K562 (cell line): ENCODE results near the gene SORCS2. TPM values are rescaled to one million over a fixed set of nuclear protein-coding genes. Genes with fewer than 3 reads are reported as not detected.

ENCODE experiments used
- ATAC-seq: fragments of 200-7000 bp; cut with Tn5 transposase; 3 replicates; pipeline ENCODE4 v1.9.1; 2020; ENCODE audit warnings: moderate library complexity
- BruUV-seq: library from RNA; stranded (reverse); fragments of 400-500 nt; replicated peaks from 2 replicates; lab custom pipeline; 2021; lab: Mats Ljungman, UMichigan
- CTCF ChIA-PET: fragments of 300-600 bp; formaldehyde crosslinking; extraction: SDS; loops from one replicate; lab custom pipeline; 2021; ENCODE audit warnings: low intra/inter-chr PET ratio; lab: Yijun Ruan, JAX
- POLR2A ChIA-PET: fragments of 300-600, 350-650 bp; sonication (Branson Sonifier 250); formaldehyde crosslinking; extraction: SDS; loops from one replicate; lab custom pipeline; 2021; ENCODE audit warnings: antibody characterized with exemption, inconsistent platforms; lab: Yijun Ruan, JAX
- DNase-seq, 4 experiments: peaks; one replicate each; pipeline versions ENCODE4 v3.0.0 to v3.0.0-alpha.2; 2011 to 2018; ENCODE audit warnings: low spot score in 3 of 4, mixed read lengths in 3 of 4; ENCODE audit errors: extremely low read depth in 1 of 4
- FAIRE-seq: peaks from 2 replicates; lab custom pipeline; 2011; peaks lifted over from hg19 to GRCh38; lab: Jason Lieb, UNC
- H2AFZ ChIP-seq: 2 replicates; pipeline ENCODE4 v1.6.0; 2011; ENCODE audit warnings: low read depth, low read length, control low read depth, inconsistent platforms
- H3K27ac ChIP-seq: fragments of 200-600 bp; 3 replicates; pipeline ENCODE4 v1.8.0; 2011; ENCODE audit warnings: low read depth, mild to moderate bottlenecking, control low read depth, inconsistent platforms, low read length, moderate library complexity, mixed read lengths; ENCODE audit errors: extremely low read depth
- H3K27me3 ChIP-seq, 2 experiments: fragments of 300-600 bp in 1 of 2; 2 replicates in 1 of 2; 3 replicates in 1 of 2; pipeline versions ENCODE4 v1.6.0 to v1.8.0; 2011; ENCODE audit warnings: inconsistent platforms in 2 of 2, low read length in 2 of 2, mild to moderate bottlenecking in 1 of 2, mixed read lengths in 1 of 2, moderate library complexity in 1 of 2; ENCODE audit not compliant: control insufficient read depth in 2 of 2, insufficient read depth in 2 of 2
- H3K36me3 ChIP-seq: fragments of 300-600 bp; 3 replicates; pipeline ENCODE4 v1.8.0; 2011; ENCODE audit warnings: mild to moderate bottlenecking, low read length, inconsistent platforms; ENCODE audit not compliant: control insufficient read depth, insufficient read depth
- H3K4me1 ChIP-seq, 2 experiments: fragments of 200-600 bp in 1 of 2; replicated peaks in 1 of 2; 2 replicates in 1 of 2; 3 replicates in 1 of 2; pipeline versions ENCODE4 v1.5.1 to v1.8.0; 2011; ENCODE audit warnings: inconsistent platforms in 2 of 2, low read length in 2 of 2, mild to moderate bottlenecking in 1 of 2, mixed read lengths in 1 of 2, moderate library complexity in 1 of 2; ENCODE audit not compliant: control insufficient read depth in 2 of 2, insufficient read depth in 2 of 2
- H3K4me2 ChIP-seq: 2 replicates; pipeline ENCODE4 v1.6.1; 2011; ENCODE audit warnings: low read length, control low read depth, inconsistent platforms, mixed read lengths; ENCODE audit not compliant: insufficient read depth
- H3K4me3 ChIP-seq: fragments of 200-600 bp; sonication (generic), shearing (Covaris generic); 2 replicates; pipeline ENCODE4 v1.5.1; 2016; ENCODE audit warnings: control low read depth, inconsistent platforms
- H3K79me2 ChIP-seq: fragments of 200-600 bp; 3 replicates; pipeline ENCODE4 v1.8.0; 2011; ENCODE audit warnings: low read length, inconsistent platforms; ENCODE audit not compliant: control insufficient read depth, insufficient read depth
- H3K9ac ChIP-seq, 2 experiments: 2 replicates each; pipeline versions ENCODE4 v1.6.0 to v1.6.1; 2011; ENCODE audit warnings: low read depth in 2 of 2, low read length in 2 of 2, control low read depth in 1 of 2, inconsistent platforms in 1 of 2, mild to moderate bottlenecking in 1 of 2, mixed read lengths in 1 of 2; ENCODE audit not compliant: insufficient read depth in 1 of 2
- H3K9me1 ChIP-seq: one replicate; pipeline ENCODE4 v1.6.0; 2011; ENCODE audit warnings: inconsistent platforms, mild to moderate bottlenecking, low read length, moderate library complexity; ENCODE audit not compliant: control insufficient read depth, insufficient read depth
- H3K9me3 ChIP-seq: replicated peaks from 2 replicates; pipeline ENCODE4 v1.5.1; 2011; ENCODE audit warnings: low read depth, low read length, inconsistent platforms; ENCODE audit not compliant: control insufficient read depth, insufficient read depth
- H4K20me1 ChIP-seq: replicated peaks from 2 replicates; pipeline ENCODE4 v1.6.1; 2011; ENCODE audit warnings: low read length, inconsistent platforms, mixed read lengths; ENCODE audit not compliant: control insufficient read depth, insufficient read depth
- DDX20 ChIP-seq: fragments of 450-650 bp; IDR thresholded peaks from 2 replicates; pipeline ENCODE4 v1.6.1; 2016; ENCODE audit warnings: missing genetic modification characterization, low read depth, mild to moderate bottlenecking, missing compliant biosample characterization, moderate library complexity
- HNRNPUL1 ChIP-seq: fragments of 200-400 bp; formaldehyde crosslinking; IDR thresholded peaks from 2 replicates; pipeline ENCODE4 v1.6.1; 2017; ENCODE audit warnings: low read length
- L3MBTL2 ChIP-seq: fragments of 450-650 bp; IDR thresholded peaks from 2 replicates; pipeline ENCODE4 v1.6.1; 2016; ENCODE audit warnings: mild to moderate bottlenecking, moderate library complexity
- LCOR ChIP-seq: sonication (generic); formaldehyde crosslinking; IDR thresholded peaks from 2 replicates; pipeline ENCODE4 v1.8.0; 2022; ENCODE audit warnings: mild to moderate bottlenecking, missing genetic modification reagents
- NFIX ChIP-seq: fragments of 250-450 bp; sonication (Bioruptor Pico); IDR thresholded peaks from 2 replicates; pipeline ENCODE4 v1.4.0; 2020; ENCODE audit warnings: low read depth, mild to moderate bottlenecking, moderate library complexity
- PPARD ChIP-seq: fragments of 250-450 bp; sonication (Bioruptor Pico); IDR thresholded peaks from 2 replicates; pipeline ENCODE4 v1.8.0; 2022; ENCODE audit warnings: inconsistent platforms, mild to moderate bottlenecking, moderate library complexity
- ZFP1 ChIP-seq: fragments of 450-650 bp; formaldehyde crosslinking; IDR thresholded peaks from 2 replicates; pipeline ENCODE4 v1.4.0; 2020; ENCODE audit warnings: mild to moderate bottlenecking, mixed read lengths
- ZFP30 ChIP-seq: fragments of 250-450 bp; sonication (Bioruptor Pico); IDR thresholded peaks from 2 replicates; pipeline ENCODE4 v1.8.0; 2022; ENCODE audit warnings: moderate library complexity, mild to moderate bottlenecking, inconsistent platforms, borderline replicate concordance
- ZNF165 ChIP-seq: fragments of 250-450 bp; sonication (Bioruptor Pico); IDR thresholded peaks from 2 replicates; pipeline ENCODE4 v1.4.0; 2020; ENCODE audit warnings: borderline replicate concordance
- ZNF79 ChIP-seq: fragments of 250-450 bp; sonication (Bioruptor Pico); IDR thresholded peaks from 2 replicates; pipeline ENCODE4 v1.4.0; 2020; ENCODE audit warnings: low read depth, mild to moderate bottlenecking, moderate library complexity
- WGBS: fragments of 100-300 bp; shearing (Covaris generic); methylation state at CpG from one replicate; pipeline ENCODE4 v1.1.6; 2016; ENCODE audit warnings: low coverage, mixed read lengths; ENCODE audit not compliant: insufficient coverage; ENCODE audit errors: missing lambda C conversion rate; 5-methylcytosine and 5-hydroxymethylcytosine counted together
- in situ Hi-C: fragments of 300-500 bp; cut with MboI; formaldehyde crosslinking; loops from 4 replicates; pipeline ENCODE4 v1.15.0; 2018; ENCODE audit warnings: inconsistent platforms, mixed read lengths
- intact Hi-C: fragments of 100-400 bp; cut with micrococcal nuclease; formaldehyde crosslinking; loops from 2 replicates; pipeline ENCODE4 v1.14.2; 2022
- polyA plus RNA-seq, 8 experiments: library from polyadenylated mRNA; depleted of rRNA in 4 of 8; stranded (reverse) in 5 of 8; unstranded in 3 of 8; fragments of >200 nt; fragmentation: Nextera tagmentation in 2 of 8; fragmentation: Illumina TruSeq in 1 of 8; extraction: Ambion mirVana in 2 of 8; extraction: Trizol in 1 of 8; gene quantifications; 2 replicates each; pipeline versions ENCODE4 v1.2.1 to v1.2.3, GENCODE V29; 2011 to 2014; ENCODE audit warnings: inconsistent platforms in 1 of 8, missing spikeins in 1 of 8
- total RNA-seq, 7 experiments: library from RNA; depleted of rRNA in 6 of 7; stranded (reverse); fragments of >200 nt in 6 of 7; fragmentation: Illumina TruSeq in 2 of 7; extraction: Trizol in 2 of 7; gene quantifications; 2 replicates each; pipeline versions ENCODE4 v1.2.1 to v1.2.3, GENCODE V29; 2011 to 2021; ENCODE audit warnings: low replicate concordance in 1 of 7
- TF ChIP-seq, protein P1 (sequence below): sonication (generic); formaldehyde crosslinking; IDR thresholded peaks from 2 replicates; pipeline ENCODE4 v1.8.1; 2023; ENCODE audit warnings: mild to moderate bottlenecking, missing genetic modification reagents

The SORCS2 gene
- total and polyA plus RNA-seq, 9 of the 15 experiments (the other 6 are each of a cell fraction or from before 2014, with no cell fraction given): not detected

DNA sequence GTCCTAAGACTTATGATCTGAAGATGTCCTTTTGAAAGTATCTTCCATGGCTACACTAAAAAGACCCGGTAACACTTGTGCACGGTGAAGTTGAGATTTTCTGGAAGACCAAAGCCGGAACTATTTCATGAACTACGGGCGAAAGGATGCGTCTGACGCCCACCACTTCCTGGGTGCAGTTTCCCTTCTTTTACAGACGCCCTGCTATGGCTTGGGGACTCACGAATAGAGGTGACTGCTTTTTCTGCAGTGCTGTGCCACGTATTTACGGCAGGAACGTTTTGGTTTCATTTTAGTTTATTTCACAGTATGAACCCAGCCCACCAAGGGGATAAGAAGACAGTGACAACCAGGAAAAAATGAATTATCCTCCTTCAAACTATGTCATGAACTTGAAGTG, 566.9 kb downstream of the SORCS2 start:
- no TSS peak for BruUV-seq
- no peaks in the 10 kb centered on the region for H3K27me3 ChIP-seq
- H3K9me3 ChIP-seq: no peaks in the 10 kb centered on the region; the same call in 1 of the 2 replicates
- WGBS: 26% methylated on average over 10 of the region's 12 CpGs
- H3K4me3 ChIP-seq: no peak overlapping the region
- H2AFZ ChIP-seq: no peak overlapping the region
- FAIRE-seq: no peak
- no peak overlapping the region for H3K27ac ChIP-seq
- H3K4me2 ChIP-seq: no peak overlapping the region
- in situ Hi-C loops: no loop called here
- POLR2A ChIA-PET: no interaction called here
- TF ChIP-seq ZFP1 (CRISPR knock-in tag): no peak
- no peak for TF ChIP-seq L3MBTL2
- TF ChIP-seq NFIX (CRISPR knock-in tag): no peak
- TF ChIP-seq, all 486 proteins: peak for 0
- ATAC-seq (no peak), DNase-seq (no peak)
- H3K79me2 ChIP-seq: peaks cover 48% of the 10 kb centered on the region
- peaks cover 4% of the 10 kb centered on the region; the same call in 1 of the 3 replicates for H3K36me3 ChIP-seq
- no peak overlapping the region for H3K9ac ChIP-seq
- peaks cover 5 to 49% of the 10 kb centered on the region in 2 experiments; a peak in 3 of 5 replicates for H3K4me1 ChIP-seq
- CTCF ChIA-PET: no interaction called here
- peaks cover 6% of the 10 kb centered on the region for H4K20me1 ChIP-seq
- intact Hi-C loops: no loop called here
- no peaks in the 10 kb centered on the region for H3K9me1 ChIP-seq

DNA sequence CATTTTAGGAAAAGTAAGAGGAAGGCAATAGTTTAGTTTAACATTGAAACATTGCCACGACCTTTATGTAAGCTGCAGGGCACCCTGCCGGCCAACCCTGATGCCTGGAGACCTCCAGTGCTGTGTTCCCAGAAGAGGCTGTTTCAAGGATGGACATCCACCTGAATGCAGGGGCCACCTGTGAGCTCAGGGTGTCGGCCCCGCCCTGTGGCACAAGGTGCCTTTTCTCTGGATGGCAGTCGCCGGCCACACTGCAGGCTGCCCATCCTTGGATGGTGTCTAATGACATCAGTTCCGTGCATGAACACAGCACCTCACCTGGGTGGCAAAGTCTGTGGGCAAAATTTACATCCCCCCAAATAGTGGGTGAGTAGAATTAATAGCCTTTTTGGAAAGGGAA, 567.3 kb downstream of the SORCS2 start:
- Histone ChIP-seq H3K9me1 (no peaks in the 10 kb centered on the region), H3K9ac (no peak overlapping the region), H2AFZ (no peak overlapping the region), H3K4me1 (peaks cover 5 to 45% of the 10 kb centered on the region in 2 experiments; a peak in 3 of 5 replicates), H3K27me3 (no peaks in the 10 kb centered on the region), H3K4me2 (no peak overlapping the region), H4K20me1 (peaks cover 6% of the 10 kb centered on the region), H3K27ac (no peak overlapping the region), H3K36me3 (peaks cover 4% of the 10 kb centered on the region; the same call in 1 of the 3 replicates), H3K9me3 (no peaks in the 10 kb centered on the region; the same call in 1 of the 2 replicates), H3K79me2 (peaks cover 44% of the 10 kb centered on the region), H3K4me3 (no peak overlapping the region)
- no peak for FAIRE-seq
- no peak for ATAC-seq
- CTCF ChIA-PET: no interaction called here
- in situ Hi-C loops: no loop called here
- 52% methylated on average over 5 of the region's 7 CpGs for WGBS
- intact Hi-C loops: no loop called here
- no TSS peak for BruUV-seq
- TF ChIP-seq PPARD (CRISPR knock-in tag) (no peak), ZFP30 (CRISPR knock-in tag) (no peak), ZNF165 (CRISPR knock-in tag) (no peak), HNRNPUL1 (no peak), LCOR (CRISPR knock-in tag) (no peak), ZNF79 (CRISPR knock-in tag) (no peak), DDX20 (tag) (no peak)
- TF ChIP-seq, protein P1, sequence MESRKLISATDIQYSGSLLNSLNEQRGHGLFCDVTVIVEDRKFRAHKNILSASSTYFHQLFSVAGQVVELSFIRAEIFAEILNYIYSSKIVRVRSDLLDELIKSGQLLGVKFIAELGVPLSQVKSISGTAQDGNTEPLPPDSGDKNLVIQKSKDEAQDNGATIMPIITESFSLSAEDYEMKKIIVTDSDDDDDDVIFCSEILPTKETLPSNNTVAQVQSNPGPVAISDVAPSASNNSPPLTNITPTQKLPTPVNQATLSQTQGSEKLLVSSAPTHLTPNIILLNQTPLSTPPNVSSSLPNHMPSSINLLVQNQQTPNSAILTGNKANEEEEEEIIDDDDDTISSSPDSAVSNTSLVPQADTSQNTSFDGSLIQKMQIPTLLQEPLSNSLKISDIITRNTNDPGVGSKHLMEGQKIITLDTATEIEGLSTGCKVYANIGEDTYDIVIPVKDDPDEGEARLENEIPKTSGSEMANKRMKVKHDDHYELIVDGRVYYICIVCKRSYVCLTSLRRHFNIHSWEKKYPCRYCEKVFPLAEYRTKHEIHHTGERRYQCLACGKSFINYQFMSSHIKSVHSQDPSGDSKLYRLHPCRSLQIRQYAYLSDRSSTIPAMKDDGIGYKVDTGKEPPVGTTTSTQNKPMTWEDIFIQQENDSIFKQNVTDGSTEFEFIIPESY (CRISPR knock-in tag): no peak
- POLR2A ChIA-PET: no interaction called here
- no peak for DNase-seq
